ENCODE results near the gene RGS19. TPM values are rescaled to one million over a fixed set of nuclear protein-coding genes. Genes with fewer than 3 reads are reported as not detected.

RGS19 gene
- polyA plus RNA-seq, 3 donors from 2014 or later, result 124 to 171 (median 132) TPM

GRCh38 chr20:64065062-64065973 is 14.0 kb downstream of the RGS19 start:
- H3K27me3 Mint-ChIP-seq (ENCODE audit: low read depth in 3 of 3), result peaks cover 0 to 3% (median 2%) of the 10 kb centered on the region in 3 donors
- peak overlapping the region; percentile 64 to 96 (median 88) for H3K27ac Mint-ChIP-seq
- H3K4me3 Mint-ChIP-seq, result peak overlapping the region; percentile 71 to 81 (median 78)
- H3K9me3 Mint-ChIP-seq, result no peaks in the 10 kb centered on the region
- no peaks in the 10 kb centered on the region for H3K36me3 Mint-ChIP-seq
- H3K4me1 Mint-ChIP-seq, result peaks cover 31 to 53% of the 10 kb centered on the region in 2 donors
- no peak for DNase-seq

GRCh38 chr20:64064145-64064698 is 15.1 kb downstream of the RGS19 start:
- DNase-seq, result no peak
- H3K4me3 Mint-ChIP-seq, result peak overlapping the region; percentile 76 to 80 (median 79)
- H3K27me3 Mint-ChIP-seq (ENCODE audit: low read depth in 3 of 3), result peaks cover 0 to 5% (median 2%) of the 10 kb centered on the region in 3 donors
- no peaks in the 10 kb centered on the region for H3K9me3 Mint-ChIP-seq
- peaks cover 31 to 53% of the 10 kb centered on the region in 2 donors for H3K4me1 Mint-ChIP-seq
- no peaks in the 10 kb centered on the region for H3K36me3 Mint-ChIP-seq
- H3K27ac Mint-ChIP-seq, result peak overlapping the region in 3 of 6 donors; percentile 62 to 84 (median 84)

- Mint-ChIP-seq H3K4me1 (peaks cover 31 to 50% of the 10 kb centered on the region in 2 donors), H3K27me3 (ENCODE audit: low read depth in 3 of 3) (peaks cover 0 to 5% (median 4%) of the 10 kb centered on the region in 3 donors), H3K36me3 (no peaks in the 10 kb centered on the region), H3K27ac (peak overlapping the region in 4 of 6 donors; percentile 53 to 84 (median 71)), H3K4me3 (peak overlapping the region; percentile 76 to 80 (median 79)), H3K9me3 (no peaks in the 10 kb centered on the region)
- DNase-seq, result no peak
These were observed 15.8 kb downstream of the RGS19 start for GRCh38 chr20:64063389-64064144.

DNA sequence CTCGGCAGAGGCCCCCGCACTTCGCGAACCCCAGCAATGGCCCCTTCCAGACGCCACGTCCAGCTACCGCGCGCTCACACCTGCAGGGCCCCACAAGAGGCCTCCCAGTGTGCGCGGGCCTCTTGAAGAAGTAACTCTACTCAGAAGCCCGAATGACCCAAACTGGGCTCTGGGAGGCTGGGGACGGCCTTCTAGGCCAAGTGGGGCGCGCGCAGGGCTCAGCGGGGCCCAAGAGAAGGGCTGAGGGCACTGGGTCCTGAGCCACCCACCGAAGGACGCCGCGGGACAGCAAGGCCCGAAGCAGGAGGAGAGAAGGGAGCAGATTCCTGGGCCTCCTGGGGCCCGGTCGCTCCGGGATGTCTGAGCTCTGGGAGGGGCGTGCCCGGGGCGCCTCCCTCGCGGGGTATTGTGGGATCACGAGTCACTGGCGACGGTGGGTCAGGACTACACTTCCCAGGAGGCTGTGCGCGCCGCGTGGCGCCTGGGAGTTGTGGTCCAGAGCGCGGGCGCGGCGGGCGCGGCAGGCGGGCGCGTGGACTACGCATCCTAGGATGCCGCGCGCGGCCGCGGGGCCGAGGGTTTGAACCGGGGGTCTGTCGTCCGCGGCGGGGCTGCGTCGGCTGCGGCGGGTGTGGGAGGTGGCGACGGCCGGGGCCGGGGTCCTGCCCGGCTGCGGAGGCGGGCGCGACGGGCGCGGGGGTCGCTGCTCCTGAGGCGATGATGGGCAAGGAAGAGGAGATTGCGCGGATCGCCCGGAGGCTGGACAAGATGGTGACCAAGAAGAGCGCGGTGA is 16.5 kb downstream of the RGS19 start, which contains the start of gene TCEA2:
TCEA2 (plus strand) TSS at position 603 of the 793 bp plus-strand sequence; CDS start at position 718, 115 bp downstream.
- DNase-seq, result peak; percentile 83 to 86 (median 84)
- peak within 1 kb of the TSS; percentile 76 to 80 (median 79) for H3K4me3 Mint-ChIP-seq
- H3K27ac Mint-ChIP-seq, result peak within 1 kb of the TSS in 5 of 6 donors; percentile 40 to 84 (median 62)
- H3K36me3 Mint-ChIP-seq, result no peaks in the 10 kb centered on the region
- peaks cover 31 to 49% of the 10 kb centered on the region in 2 donors for H3K4me1 Mint-ChIP-seq
- H3K9me3 Mint-ChIP-seq, result no peaks in the 10 kb centered on the region
- H3K27me3 Mint-ChIP-seq (ENCODE audit: low read depth in 3 of 3), result peaks cover 1 to 5% (median 4%) of the 10 kb centered on the region in 3 donors

GRCh38 chr20:64062276-64062595 is 17.1 kb downstream of the RGS19 start:
- no peak overlapping the region for H3K27ac Mint-ChIP-seq
- peaks cover 3 to 6% (median 5%) of the 10 kb centered on the region in 3 donors for H3K27me3 Mint-ChIP-seq (ENCODE audit: low read depth in 3 of 3)
- H3K4me3 Mint-ChIP-seq, result peak overlapping the region in 3 of 5 donors; percentile 18 to 71 (median 66)
- no peak for DNase-seq
- H3K4me1 Mint-ChIP-seq, result peaks cover 28 to 50% of the 10 kb centered on the region in 2 donors
- H3K9me3 Mint-ChIP-seq, result no peaks in the 10 kb centered on the region
- no peaks in the 10 kb centered on the region for H3K36me3 Mint-ChIP-seq

GRCh38 chr20:64058536-64058935 is 20.8 kb downstream of the RGS19 start:
- Mint-ChIP-seq H3K4me1 (peaks cover under 1 to 17% of the 10 kb centered on the region in 2 donors), H3K27ac (no peak overlapping the region), H3K36me3 (no peaks in the 10 kb centered on the region), H3K9me3 (no peaks in the 10 kb centered on the region), H3K4me3 (no peak overlapping the region), H3K27me3 (ENCODE audit: low read depth in 3 of 3) (peaks cover 4 to 5% (median 4%) of the 10 kb centered on the region in 3 donors)
- DNase-seq, result no peak

- DNase-seq, result peak; percentile 66 to 71 (median 67)
- Mint-ChIP-seq H3K27me3 (ENCODE audit: low read depth in 3 of 3) (peaks cover 4 to 8% (median 4%) of the 10 kb centered on the region in 3 donors), H3K27ac (peak overlapping the region in 1 of 6 donors; percentile 83), H3K4me1 (peaks cover 0 to 15% of the 10 kb centered on the region in 2 donors), H3K36me3 (no peaks in the 10 kb centered on the region), H3K4me3 (peak overlapping the region in 4 of 5 donors; percentile 24 to 71 (median 46)), H3K9me3 (no peaks in the 10 kb centered on the region)
These were observed 21.5 kb downstream of the RGS19 start for GRCh38 chr20:64057628-64058498.

- peak in 1 of 3 donors; percentile 33 for DNase-seq
- Mint-ChIP-seq H3K4me3 (peak overlapping the region in 4 of 5 donors; percentile 24 to 71 (median 46)), H3K4me1 (peaks cover 0 to 13% of the 10 kb centered on the region in 2 donors), H3K36me3 (no peaks in the 10 kb centered on the region), H3K27me3 (ENCODE audit: low read depth in 3 of 3) (peaks cover 4 to 8% (median 4%) of the 10 kb centered on the region in 3 donors), H3K27ac (peak overlapping the region in 1 of 6 donors; percentile 83), H3K9me3 (no peaks in the 10 kb centered on the region)
These were observed 22.3 kb downstream of the RGS19 start for GRCh38 chr20:64056889-64057627.

GRCh38 chr20:64056639-64056888 is 22.8 kb downstream of the RGS19 start:
- DNase-seq, result no peak
- Mint-ChIP-seq H3K27me3 (ENCODE audit: low read depth in 3 of 3) (peaks cover 6 to 11% (median 7%) of the 10 kb centered on the region in 3 donors), H3K9me3 (no peaks in the 10 kb centered on the region)

GRCh38 chr20:64055893-64056638 is 23.3 kb downstream of the RGS19 start:
- DNase-seq, result no peak
- peaks cover 6 to 11% (median 8%) of the 10 kb centered on the region in 3 donors for H3K27me3 Mint-ChIP-seq (ENCODE audit: low read depth in 3 of 3)
- H3K36me3 Mint-ChIP-seq, result no peaks in the 10 kb centered on the region
- H3K27ac Mint-ChIP-seq, result no peak overlapping the region
- peaks cover 0 to 11% of the 10 kb centered on the region in 2 donors for H3K4me1 Mint-ChIP-seq
- no peak overlapping the region for H3K4me3 Mint-ChIP-seq
- no peaks in the 10 kb centered on the region for H3K9me3 Mint-ChIP-seq

More at GRCh38 chr20:64056639-64056888, 22.8 kb downstream of the RGS19 start:
- Mint-ChIP-seq H3K4me1 (peaks cover 0 to 11% of the 10 kb centered on the region in 2 donors), H3K36me3 (no peaks in the 10 kb centered on the region), H3K4me3 (no peak overlapping the region), H3K27ac (no peak overlapping the region)

DNA sequence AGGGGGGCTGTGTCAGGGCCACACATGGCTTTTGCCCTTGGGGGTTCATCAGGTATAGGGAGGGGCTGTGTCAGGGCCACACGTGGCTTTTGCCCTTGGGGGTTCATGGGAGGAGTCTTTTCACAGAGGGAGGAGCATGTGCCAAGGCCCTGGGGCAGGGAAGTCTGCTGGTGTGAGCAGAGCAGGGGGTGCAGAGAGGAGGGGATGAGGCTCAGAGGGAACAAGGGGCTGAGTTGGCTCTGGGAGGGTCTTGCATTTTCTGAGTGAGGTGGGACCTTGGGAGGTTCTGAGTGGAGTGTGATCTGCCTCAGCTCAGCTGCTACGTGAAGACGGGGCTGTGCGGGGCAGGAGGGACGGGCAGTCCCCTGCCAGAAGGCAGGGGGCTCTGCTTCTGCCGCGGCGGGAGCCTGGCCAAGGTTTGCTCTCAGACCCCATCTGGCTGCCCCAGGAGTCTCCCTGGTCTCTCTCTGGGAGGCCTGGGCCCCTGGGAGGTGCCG is 23.9 kb downstream of the RGS19 start:
- no peaks in the 10 kb centered on the region for H3K9me3 Mint-ChIP-seq
- no peak overlapping the region for H3K4me3 Mint-ChIP-seq
- H3K27ac Mint-ChIP-seq, result no peak overlapping the region
- H3K36me3 Mint-ChIP-seq, result no peaks in the 10 kb centered on the region
- DNase-seq, result no peak
- peaks cover 6 to 11% (median 8%) of the 10 kb centered on the region in 3 donors for H3K27me3 Mint-ChIP-seq (ENCODE audit: low read depth in 3 of 3)
- H3K4me1 Mint-ChIP-seq, result peaks cover 0 to 11% of the 10 kb centered on the region in 2 donors
